ENCODE measurements around the gene PLA2G3. TPM values are rescaled to one million over a fixed set of nuclear protein-coding genes. Genes with fewer than 3 reads are reported as not detected.

The PLA2G3 gene
- total RNA-seq, 1 experiment from 2014 or later = not detected

GRCh38 chr22:31139066-31139465 lies 1.2 kb downstream of the PLA2G3 start:
- ATAC-seq (no peak), DNase-seq (ENCODE audit: low read depth, low spot score) (no peak)
- Histone ChIP-seq H3K9me3 (ENCODE audit: control insufficient read depth in 1 of 2, insufficient read depth in 1 of 2, low read depth in 1 of 2, low read length in 2 of 2) (no peaks in the 10 kb centered on the region), H3K79me2 (ENCODE audit: insufficient read depth, low read length) (no peaks in the 10 kb centered on the region), H2AFZ (ENCODE audit: low read depth, low read length, poor library complexity, severe bottlenecking) (no peak overlapping the region), H3K36me3 (ENCODE audit: control insufficient read depth in 1 of 2, insufficient read depth in 2 of 2, low read length in 2 of 2) (no peaks in the 10 kb centered on the region), H3K27ac (ENCODE audit: low read depth, low read length) (no peak overlapping the region), H3K27me3 (ENCODE audit: insufficient read depth, low read length) (no peaks in the 10 kb centered on the region), H3K4me2 (ENCODE audit: low read length) (no peak overlapping the region), H3K4me3 (replicated peaks in 1 of 2; ENCODE audit: low read depth in 1 of 2, low read length in 2 of 2) (no peak overlapping the region), H4K20me1 (ENCODE audit: insufficient read depth) (no peaks in the 10 kb centered on the region), H3K4me1 (ENCODE audit: control insufficient read depth in 1 of 2, insufficient read depth in 2 of 2, low read length in 2 of 2) (peaks cover 0 to 2% of the 10 kb centered on the region in 2 experiments; a peak in 2 of 4 replicates), H3K9ac (ENCODE audit: low read length) (no peak overlapping the region), H3K9me2 (ENCODE audit: insufficient read depth) (no peaks in the 10 kb centered on the region)
- BruUV-seq (replicated peaks) = no TSS peak
- TF ChIP-seq FOSL1 (IDR thresholded peaks at IDR 0.05; ENCODE audit: low read depth) (no peak), ELF1 (IDR thresholded peaks at IDR 0.05; ENCODE audit: borderline replicate concordance, low read depth) (no peak), EZH2phosphoT487 (IDR thresholded peaks at IDR 0.05; ENCODE audit: borderline replicate concordance) (no peak), CBX3 (IDR thresholded peaks at IDR 0.05; ENCODE audit: low read depth) (no peak), POLR2AphosphoS5 (IDR thresholded peaks at IDR 0.05; ENCODE audit: low read depth, low read length) (no peak), ZFX (IDR thresholded peaks at IDR 0.05) (no peak), EGR1 (IDR thresholded peaks at IDR 0.05; ENCODE audit: low read depth) (no peak), MAX (IDR thresholded peaks at IDR 0.05) (no peak), POLR2A (IDR thresholded peaks at IDR 0.05; ENCODE audit: borderline replicate concordance, extremely low read depth, insufficient read depth, insufficient read length) (no peak), RAD21 (IDR thresholded peaks at IDR 0.05; ENCODE audit: low read depth) (no peak), REST (IDR thresholded peaks at IDR 0.05; ENCODE audit: low read depth) (no peak), ZNF274 (IDR thresholded peaks at IDR 0.05; ENCODE audit: low read depth, low read length) (no peak), JUND (IDR thresholded peaks at IDR 0.05) (no peak), EZH2 (IDR thresholded peaks at IDR 0.05) (no peak), YY1 (IDR thresholded peaks at IDR 0.05; ENCODE audit: extremely low read depth, insufficient replicate concordance, low read depth, low read length) (no peak), ZBTB33 (IDR thresholded peaks at IDR 0.05; ENCODE audit: extremely low read depth, insufficient replicate concordance, low read length) (no peak), CTCF (IDR thresholded peaks at IDR 0.05 in 2 of 3, conservative IDR thresholded peaks at IDR 0.05 in 1 of 3; ENCODE audit: borderline replicate concordance in 1 of 3, insufficient read depth in 1 of 3, low read depth in 2 of 3, low read length in 2 of 3) (no peak), SP1 (IDR thresholded peaks at IDR 0.05; ENCODE audit: low read depth) (no peak)
- intact Hi-C loops (cut with micrococcal nuclease) = no loop called here
- ChIA-PET CTCF (interaction anchor here (1.3 kb wide), 1 partner anchor 32 kb away, joined by 3 read pairs; the partner anchor contains the start of gene SELENOM), POLR2A (interaction anchor here (0.6 kb wide), 1 partner anchor 58 kb away, joined by 5 read pairs; the partner anchor contains the start of gene SMTN), RAD21 (ENCODE audit: low non-redundant PET in 1 of 2, low total read pairs in 2 of 2, uncharacterized antibody in 2 of 2, unreplicated experiment in 2 of 2) (no interaction called here)

Data from HCT116 (cell line).